GM21381 (cell line): Measurements from ENCODE around the gene MAML3.

Experiments
- ATAC-seq: cut with Tn5 transposase; IDR thresholded peaks from one replicate; pipeline ENCODE4 v1.9.1; 2021; ENCODE audit warnings: mild to moderate bottlenecking, moderate library complexity; ENCODE audit not compliant: unreplicated experiment

Gene MAML3

DNA sequence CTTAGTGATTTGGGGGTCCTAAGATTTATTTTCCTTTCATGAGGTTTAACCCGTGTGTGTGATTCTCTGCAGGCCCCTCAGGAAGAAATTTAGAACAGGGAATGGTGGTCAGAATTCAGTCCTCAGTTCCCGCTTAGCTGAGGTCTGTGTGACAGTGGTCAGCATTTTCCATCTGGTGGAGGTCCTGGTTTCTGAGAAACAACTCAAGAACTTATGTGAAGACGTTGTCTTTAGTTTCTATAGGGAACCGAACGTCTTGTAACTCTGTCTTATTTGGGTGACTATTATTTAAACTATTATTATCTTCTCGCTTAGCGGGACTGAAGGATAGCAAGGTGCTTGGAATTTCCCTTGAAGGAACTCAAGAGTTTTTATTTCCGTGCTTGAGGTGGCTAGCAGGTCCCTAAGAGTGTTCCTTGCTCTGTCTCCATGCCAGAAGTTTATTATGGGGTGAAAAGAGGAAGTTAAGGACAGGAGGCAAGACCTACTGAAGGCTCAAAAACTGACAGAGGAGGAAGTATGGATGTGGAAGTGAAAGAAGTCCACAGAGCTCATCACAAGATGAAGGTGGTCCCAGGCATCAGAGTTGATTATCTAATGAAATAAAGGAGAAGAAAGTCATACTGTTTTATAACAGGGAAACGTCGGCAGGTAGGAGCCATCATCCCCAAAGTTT is 479.0 kb downstream of the MAML3 start:
- ATAC-seq = peak; percentile 55

DNA sequence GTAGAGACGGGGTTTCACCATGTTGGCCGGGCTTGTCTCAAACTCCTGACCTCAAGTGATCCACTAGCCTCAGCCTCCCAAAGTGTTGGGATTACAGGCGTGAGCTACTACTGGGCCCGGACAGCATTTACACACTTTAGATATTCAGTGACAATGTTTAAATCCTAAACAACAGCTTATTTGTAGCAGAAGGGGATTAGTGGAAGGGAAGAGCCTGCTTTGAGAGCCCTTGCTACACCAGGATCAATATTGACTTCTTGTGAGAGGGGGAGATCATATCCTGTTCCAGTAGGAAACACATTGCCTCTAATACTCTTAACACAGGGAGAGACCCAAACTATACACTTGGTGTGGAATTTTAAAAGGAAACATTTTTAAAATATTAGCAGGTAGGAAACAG is 481.3 kb downstream of the MAML3 start:
- ATAC-seq = no peak

DNA sequence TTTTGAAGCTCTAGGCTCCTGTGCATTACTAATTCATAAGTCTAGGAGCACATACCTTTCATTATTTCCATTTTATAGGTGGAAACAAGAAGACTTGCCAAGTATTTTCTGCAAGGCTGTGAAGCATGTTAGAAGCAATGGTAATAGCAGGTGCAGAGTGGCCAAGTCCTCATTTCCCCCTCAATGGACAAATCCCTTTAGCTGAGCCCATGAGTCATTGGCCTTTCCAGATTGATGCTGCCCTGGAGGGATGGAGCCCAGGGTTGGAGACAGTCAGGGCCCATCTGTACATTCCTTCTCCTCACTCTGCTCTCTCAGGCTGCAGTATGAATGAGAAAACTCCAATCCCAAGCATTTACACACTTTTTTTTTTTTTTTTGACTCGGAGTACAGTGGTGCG is 481.8 kb downstream of the MAML3 start:
- no peak for ATAC-seq

DNA sequence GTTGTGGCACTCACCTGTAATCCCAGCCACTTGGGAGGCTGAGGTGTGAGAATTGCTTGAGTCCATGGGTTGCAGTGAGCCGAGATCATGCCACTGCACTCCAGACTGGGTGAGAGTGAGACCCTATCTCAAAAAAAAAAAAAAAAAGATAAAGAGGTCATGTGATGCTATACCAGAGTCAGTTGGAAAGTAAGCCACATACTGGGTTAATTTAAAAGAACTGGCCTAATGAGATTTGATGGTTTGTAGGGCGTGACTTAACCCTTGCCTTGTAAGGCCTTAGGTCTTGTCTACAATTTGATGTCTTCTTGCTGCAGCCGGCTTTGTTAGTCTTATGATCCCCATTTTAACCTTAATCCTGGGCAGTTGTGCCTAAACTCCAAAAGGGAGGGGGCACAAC is 483.2 kb downstream of the MAML3 start:
- no peak for ATAC-seq

DNA sequence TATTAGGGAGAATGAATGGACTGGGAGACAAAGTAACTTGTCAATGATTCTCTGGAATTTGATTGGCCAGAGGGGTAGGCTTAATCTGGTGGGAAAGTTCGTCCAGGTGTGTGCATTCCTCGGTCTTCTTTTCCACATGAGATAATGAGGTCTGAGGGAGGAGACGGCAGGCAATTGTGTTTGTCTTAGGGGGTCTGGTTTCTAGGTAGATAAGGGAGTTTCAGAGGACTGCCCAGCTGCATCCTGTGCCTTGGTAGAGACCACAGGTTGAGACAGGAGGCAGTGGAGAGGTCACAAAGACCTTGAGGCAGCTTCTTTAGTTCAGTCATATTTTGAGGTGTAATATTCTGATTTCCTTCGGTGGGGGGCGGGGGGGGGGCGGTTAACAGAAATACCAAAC is 484.1 kb downstream of the MAML3 start:
- ATAC-seq = no peak

DNA sequence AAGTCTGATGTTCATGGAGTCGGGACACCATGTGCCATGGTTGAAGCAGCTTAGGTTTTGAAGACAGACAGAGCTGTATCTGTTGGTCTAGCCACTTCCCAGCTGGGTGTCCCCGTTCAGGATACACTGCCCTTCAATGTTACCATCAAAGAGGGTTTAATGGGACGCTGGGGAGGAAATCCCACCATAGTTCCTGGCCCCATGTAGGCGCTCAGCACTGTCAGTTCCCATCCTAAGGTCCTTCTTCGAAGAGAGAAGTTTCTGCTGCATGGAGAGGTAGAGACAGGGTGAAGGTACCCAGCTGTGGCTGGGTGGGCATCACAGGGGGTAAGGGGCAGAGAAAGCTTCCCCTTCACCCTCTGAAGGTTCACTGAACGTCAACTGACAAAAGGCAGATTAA is 484.6 kb downstream of the MAML3 start:
- no peak for ATAC-seq

DNA sequence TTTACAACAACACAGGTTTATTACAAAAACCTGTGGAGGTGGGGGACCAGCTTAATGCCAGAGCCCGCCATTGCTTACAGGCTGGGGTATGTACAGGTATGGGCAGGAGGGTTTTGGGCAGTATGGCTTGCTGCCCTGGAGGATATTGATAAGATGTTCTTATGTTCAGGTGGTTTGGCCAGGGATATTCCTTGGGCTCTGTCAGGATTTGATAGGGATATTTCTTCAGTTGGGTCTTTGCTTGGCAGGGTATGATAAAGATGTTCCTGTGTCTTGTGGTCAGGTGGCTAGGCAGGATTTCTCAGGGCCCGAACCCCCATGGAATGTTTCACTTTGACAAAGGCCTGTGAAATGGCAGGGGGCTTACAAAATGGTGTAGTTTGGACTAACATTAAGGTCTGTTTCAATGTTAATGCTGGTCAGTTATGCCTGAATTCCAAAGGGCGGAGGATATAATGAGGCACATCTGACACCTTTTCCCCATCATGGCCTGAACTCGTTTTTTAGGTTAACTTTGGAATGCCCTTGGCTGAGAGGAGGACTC is 485.3 kb downstream of the MAML3 start:
- no peak for ATAC-seq

DNA sequence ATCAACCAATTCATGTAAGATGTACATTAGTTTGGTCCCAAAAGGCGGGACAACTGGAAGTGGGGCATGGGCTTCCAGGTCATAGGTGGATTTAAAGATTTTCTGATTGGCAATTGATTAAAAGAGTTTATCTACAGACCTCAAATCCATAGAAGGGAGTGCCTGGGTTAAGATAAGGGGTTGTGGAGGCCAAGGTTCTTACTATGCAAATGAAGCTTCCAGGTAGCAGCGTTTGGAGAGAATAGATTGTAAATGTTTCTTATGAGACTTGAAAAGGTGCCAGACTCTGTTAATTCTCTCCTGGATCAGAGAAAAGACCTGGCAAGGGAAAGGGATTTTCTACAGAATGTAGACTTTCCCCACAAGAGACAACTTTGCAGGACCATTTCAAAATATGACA is 485.9 kb downstream of the MAML3 start:
- ATAC-seq = no peak
